HEK293 (cell line): ENCODE measurements around the gene SKAP1.

ENCODE experiments used
- CTCF ChIP-seq: fragments of 450-650 bp; formaldehyde crosslinking; IDR thresholded peaks from 2 replicates; pipeline ENCODE4 v1.5.1; 2016; ENCODE audit warnings: missing biosample characterization, missing genetic modification characterization
- KLF16 ChIP-seq: fragments of 450-650 bp; formaldehyde crosslinking; IDR thresholded peaks from 2 replicates; pipeline ENCODE4 v1.5.1; 2017; ENCODE audit warnings: missing biosample characterization, missing genetic modification characterization
- PRDM10 ChIP-seq: fragments of 450-650 bp; formaldehyde crosslinking; IDR thresholded peaks from 2 replicates; pipeline ENCODE4 v1.5.1; 2016; ENCODE audit warnings: missing biosample characterization, missing genetic modification characterization
- REPIN1 ChIP-seq: fragments of 450-650 bp; formaldehyde crosslinking; IDR thresholded peaks from 2 replicates; pipeline ENCODE4 v1.5.1; 2017; ENCODE audit warnings: missing biosample characterization, missing genetic modification characterization, low read depth
- SP2 ChIP-seq: fragments of 450-650 bp; formaldehyde crosslinking; IDR thresholded peaks from 2 replicates; pipeline ENCODE4 v1.5.1; 2016; ENCODE audit warnings: missing biosample characterization, missing genetic modification characterization
- YY1 ChIP-seq: fragments of 450-650 bp; formaldehyde crosslinking; IDR thresholded peaks from 2 replicates; pipeline ENCODE4 v1.5.1; 2018; ENCODE audit warnings: missing biosample characterization, missing genetic modification characterization
- ZBTB10 ChIP-seq: fragments of 450-650 bp; formaldehyde crosslinking; IDR thresholded peaks from 2 replicates; pipeline ENCODE4 v1.5.1; 2016; ENCODE audit warnings: missing biosample characterization, missing genetic modification characterization
- ZBTB11 ChIP-seq: fragments of 450-650 bp; formaldehyde crosslinking; conservative IDR thresholded peaks from 2 replicates; pipeline ENCODE4 v1.5.1; 2016; ENCODE audit warnings: low read depth, missing biosample characterization, missing genetic modification characterization
- ZBTB44 ChIP-seq: fragments of 450-650 bp; IDR thresholded peaks from 2 replicates; pipeline ENCODE4 v1.5.1; 2018; ENCODE audit warnings: missing biosample characterization, mild to moderate bottlenecking, missing genetic modification characterization
- ZNF146 ChIP-seq: fragments of 450-650 bp; formaldehyde crosslinking; IDR thresholded peaks from 2 replicates; pipeline ENCODE4 v1.5.1; 2016; ENCODE audit warnings: missing biosample characterization, missing genetic modification characterization
- ZNF473 ChIP-seq: fragments of 450-650 bp; formaldehyde crosslinking; IDR thresholded peaks from 2 replicates; pipeline ENCODE4 v1.5.1; 2017; ENCODE audit warnings: missing biosample characterization, missing genetic modification characterization

- TF ChIP-seq CTCF: no peak
- TF ChIP-seq REPIN1 (tag by site-specific recombination): no peak
- TF ChIP-seq ZBTB10 (tag by site-specific recombination): no peak
- no peak for TF ChIP-seq ZBTB11 (tag by site-specific recombination)
- no peak for TF ChIP-seq SP2
- no peak for TF ChIP-seq YY1 (tag by site-specific recombination)
- TF ChIP-seq PRDM10: no peak
- TF ChIP-seq ZNF473 (tag by site-specific recombination): no peak
- TF ChIP-seq KLF16 (tag by site-specific recombination): no peak
- TF ChIP-seq ZBTB44 (tag by site-specific recombination): 0 out of 2 replicates have a peak, but pooled peaks have one; percentile 35
- TF ChIP-seq ZNF146: no peak
These were observed 94.0 kb downstream of the SKAP1 start for GRCh38 chr17:48335858-48336500.
